ENCODE data around the gene KLK5.

Gene KLK5

DNA sequence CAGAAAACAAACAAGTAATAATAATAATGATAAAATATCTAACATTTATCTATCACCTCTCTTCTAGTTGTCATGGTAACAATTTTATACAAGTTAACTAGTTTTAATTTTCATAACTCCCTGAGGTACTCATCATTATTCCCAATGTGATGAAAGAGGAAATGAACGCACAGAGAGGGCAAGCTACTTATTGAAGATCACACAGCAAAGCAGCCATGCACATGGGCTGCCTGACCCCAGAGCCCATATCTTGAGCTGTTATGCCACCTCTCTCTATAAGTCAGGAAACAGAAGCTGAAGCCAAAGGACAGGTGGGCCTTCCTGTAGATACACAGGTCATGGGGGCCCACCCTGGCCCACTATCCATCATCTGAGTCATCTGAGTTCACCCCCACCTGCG is 36.8 kb downstream of the KLK5 start:
- no peaks in the 10 kb centered on the region for H3K9me2 ChIP-seq (replicated peaks; ENCODE audit: low read depth, low read length)
- TF ChIP-seq, protein P1, sequence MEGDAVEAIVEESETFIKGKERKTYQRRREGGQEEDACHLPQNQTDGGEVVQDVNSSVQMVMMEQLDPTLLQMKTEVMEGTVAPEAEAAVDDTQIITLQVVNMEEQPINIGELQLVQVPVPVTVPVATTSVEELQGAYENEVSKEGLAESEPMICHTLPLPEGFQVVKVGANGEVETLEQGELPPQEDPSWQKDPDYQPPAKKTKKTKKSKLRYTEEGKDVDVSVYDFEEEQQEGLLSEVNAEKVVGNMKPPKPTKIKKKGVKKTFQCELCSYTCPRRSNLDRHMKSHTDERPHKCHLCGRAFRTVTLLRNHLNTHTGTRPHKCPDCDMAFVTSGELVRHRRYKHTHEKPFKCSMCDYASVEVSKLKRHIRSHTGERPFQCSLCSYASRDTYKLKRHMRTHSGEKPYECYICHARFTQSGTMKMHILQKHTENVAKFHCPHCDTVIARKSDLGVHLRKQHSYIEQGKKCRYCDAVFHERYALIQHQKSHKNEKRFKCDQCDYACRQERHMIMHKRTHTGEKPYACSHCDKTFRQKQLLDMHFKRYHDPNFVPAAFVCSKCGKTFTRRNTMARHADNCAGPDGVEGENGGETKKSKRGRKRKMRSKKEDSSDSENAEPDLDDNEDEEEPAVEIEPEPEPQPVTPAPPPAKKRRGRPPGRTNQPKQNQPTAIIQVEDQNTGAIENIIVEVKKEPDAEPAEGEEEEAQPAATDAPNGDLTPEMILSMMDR (conservative IDR thresholded peaks at IDR 0.05; ENCODE audit: low read length): no peak
- no peak for TF ChIP-seq EZH2phosphoT487 (IDR thresholded peaks at IDR 0.05; ENCODE audit: borderline replicate concordance)
- no peaks in the 10 kb centered on the region for H4K20me1 ChIP-seq (ENCODE audit: insufficient read depth, low read length, poor library complexity, severe bottlenecking)
- H3K9me3 ChIP-seq (ENCODE audit: insufficient read depth, low read depth, low read length): no peaks in the 10 kb centered on the region
- no peak overlapping the region for H3K9ac ChIP-seq (ENCODE audit: low read depth, low read length, poor library complexity, severe bottlenecking)
- H3K4me2 ChIP-seq (ENCODE audit: low read depth, low read length, poor library complexity, severe bottlenecking): no peak overlapping the region
- no peaks in the 10 kb centered on the region for H3K4me1 ChIP-seq (ENCODE audit: insufficient read depth, low read length, poor library complexity, severe bottlenecking)
- no peaks in the 10 kb centered on the region for H3K79me2 ChIP-seq (ENCODE audit: insufficient read depth, low read length)
- no peaks in the 10 kb centered on the region for H3K36me3 ChIP-seq (ENCODE audit: insufficient read depth, low read length)
- H2AFZ ChIP-seq (ENCODE audit: low read length): no peak overlapping the region
- H3F3A ChIP-seq (ENCODE audit: low read depth): no peaks in the 10 kb centered on the region
- H3K27me3 ChIP-seq (ENCODE audit: insufficient read depth, low read length, poor library complexity, severe bottlenecking): no peaks in the 10 kb centered on the region
- H3K4me3 ChIP-seq (ENCODE audit: low read length, poor library complexity, severe bottlenecking): no peak overlapping the region

DNA sequence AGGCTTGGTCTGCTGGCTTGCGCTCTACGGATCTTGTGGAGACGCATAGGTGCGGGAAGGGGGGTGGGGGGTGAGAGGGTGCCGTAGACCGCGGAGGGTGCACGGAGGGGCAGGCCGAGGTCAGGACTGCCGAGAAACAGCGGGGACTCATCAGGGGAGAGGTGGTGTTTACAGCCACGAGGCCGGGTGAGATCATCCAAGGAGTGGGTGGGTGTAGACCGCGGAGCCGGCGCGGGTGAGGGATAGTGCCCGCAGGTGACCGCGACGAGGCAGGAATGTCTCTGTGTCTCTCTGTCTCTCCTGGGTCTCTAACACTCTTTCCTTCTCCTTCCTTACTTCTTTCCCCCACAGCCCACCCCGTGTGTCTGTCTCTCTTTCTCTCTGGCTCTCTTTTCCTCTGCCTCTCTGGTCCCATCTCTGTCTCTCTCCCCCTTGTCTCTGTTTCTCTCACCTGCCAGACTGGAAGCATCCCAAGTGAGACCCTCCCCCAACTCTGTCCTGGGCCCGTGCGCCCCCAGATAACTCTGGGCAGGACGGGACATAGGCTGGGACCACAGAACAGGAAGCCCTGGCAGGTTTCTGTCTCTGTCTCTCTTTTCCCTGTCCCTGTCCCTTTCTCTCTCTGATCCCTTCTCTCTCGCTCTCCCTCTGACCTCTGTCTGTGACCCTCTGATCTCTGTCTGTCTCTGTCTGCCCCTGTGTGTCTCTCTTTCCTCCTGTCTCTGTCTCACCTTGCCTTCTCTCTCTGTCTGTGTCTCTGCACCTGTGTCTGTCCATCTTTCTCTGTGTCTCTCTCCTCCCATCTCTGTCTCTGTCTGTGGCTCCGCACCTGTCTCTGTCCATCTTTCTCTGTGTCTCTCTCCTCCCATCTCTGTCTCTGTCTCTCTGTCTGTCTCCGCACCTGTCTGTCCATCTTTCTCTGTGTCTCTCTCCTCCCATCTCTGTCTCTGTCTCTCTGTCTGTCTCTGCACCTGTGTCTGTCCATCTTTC is 39.8 kb downstream of the KLK5 start:
- Histone ChIP-seq H3K4me2 (ENCODE audit: low read depth, low read length, poor library complexity, severe bottlenecking) (no peak overlapping the region), H3F3A (ENCODE audit: low read depth) (no peaks in the 10 kb centered on the region), H3K79me2 (ENCODE audit: insufficient read depth, low read length) (no peaks in the 10 kb centered on the region), H2AFZ (ENCODE audit: low read length) (no peak overlapping the region), H3K4me3 (ENCODE audit: low read length, poor library complexity, severe bottlenecking) (no peak overlapping the region), H3K9ac (ENCODE audit: low read depth, low read length, poor library complexity, severe bottlenecking) (no peak overlapping the region), H3K9me3 (ENCODE audit: insufficient read depth, low read depth, low read length) (no peaks in the 10 kb centered on the region), H3K9me2 (replicated peaks; ENCODE audit: low read depth, low read length) (no peaks in the 10 kb centered on the region), H3K4me1 (ENCODE audit: insufficient read depth, low read length, poor library complexity, severe bottlenecking) (no peaks in the 10 kb centered on the region), H3K27me3 (ENCODE audit: insufficient read depth, low read length, poor library complexity, severe bottlenecking) (no peaks in the 10 kb centered on the region), H3K36me3 (ENCODE audit: insufficient read depth, low read length) (no peaks in the 10 kb centered on the region), H4K20me1 (ENCODE audit: insufficient read depth, low read length, poor library complexity, severe bottlenecking) (no peaks in the 10 kb centered on the region)
- TF ChIP-seq, protein P1 (conservative IDR thresholded peaks at IDR 0.05; ENCODE audit: low read length): no peak
- no peak for TF ChIP-seq EZH2phosphoT487 (IDR thresholded peaks at IDR 0.05; ENCODE audit: borderline replicate concordance)

- H3K36me3 ChIP-seq (ENCODE audit: insufficient read depth, low read length): no peaks in the 10 kb centered on the region
- H3K4me1 ChIP-seq (ENCODE audit: insufficient read depth, low read length, poor library complexity, severe bottlenecking): no peaks in the 10 kb centered on the region
- no peaks in the 10 kb centered on the region for H3K79me2 ChIP-seq (ENCODE audit: insufficient read depth, low read length)
- no peaks in the 10 kb centered on the region for H3F3A ChIP-seq (ENCODE audit: low read depth)
- TF ChIP-seq EZH2phosphoT487 (IDR thresholded peaks at IDR 0.05; ENCODE audit: borderline replicate concordance): no peak
- TF ChIP-seq, protein P1 (conservative IDR thresholded peaks at IDR 0.05; ENCODE audit: low read length): no peak
- H3K9me3 ChIP-seq (ENCODE audit: insufficient read depth, low read depth, low read length): no peaks in the 10 kb centered on the region
- H3K4me2 ChIP-seq (ENCODE audit: low read depth, low read length, poor library complexity, severe bottlenecking): no peak overlapping the region
- no peaks in the 10 kb centered on the region for H4K20me1 ChIP-seq (ENCODE audit: insufficient read depth, low read length, poor library complexity, severe bottlenecking)
- no peak overlapping the region for H3K4me3 ChIP-seq (ENCODE audit: low read length, poor library complexity, severe bottlenecking)
- no peak overlapping the region for H3K9ac ChIP-seq (ENCODE audit: low read depth, low read length, poor library complexity, severe bottlenecking)
- no peak overlapping the region for H2AFZ ChIP-seq (ENCODE audit: low read length)
- H3K27me3 ChIP-seq (ENCODE audit: insufficient read depth, low read length, poor library complexity, severe bottlenecking): no peaks in the 10 kb centered on the region
- no peaks in the 10 kb centered on the region for H3K9me2 ChIP-seq (replicated peaks; ENCODE audit: low read depth, low read length)
Observed at GRCh38 chr19:50912102-50912599, 40.7 kb downstream of the KLK5 start.

Measured in Loucy (cell line).